T-helper 1 cell treated with Interleukin-12 subunit alpha and Interleukin-12 subunit beta and Interleukin-4 antibody, amounts not matched to agents 30 ng/mL and 1 ng/mL, for 36 hours (primary cell): ENCODE measurements around the gene MED17. TPM values are rescaled to one million over a fixed set of nuclear protein-coding genes. Genes with fewer than 3 reads are reported as not detected.

ENCODE experiments used
- intact Hi-C: fragments of 100-400 bp; cut with micrococcal nuclease; formaldehyde crosslinking; loops from one replicate; pipeline ENCODE4 v1.15.1; 2024
- total RNA-seq: library from RNA; stranded (reverse); gene quantifications from 2 replicates; pipeline ENCODE4 v1.2.3, GENCODE V29; 2022

MED17 gene
- total RNA-seq, 1 donor from 2014 or later, result 49.9 TPM

- intact Hi-C loops, result no loop called here
Observed at GRCh38 chr11:93807980-93808379, 23.9 kb downstream of the MED17 start.

GRCh38 chr11:93813974-93814373 is 29.9 kb downstream of the MED17 start:
- intact Hi-C loops, result no loop called here

GRCh38 chr11:93814966-93815633 is 31.0 kb downstream of the MED17 start:
- intact Hi-C loops, result no loop called here

GRCh38 chr11:93817426-93818348 is 33.6 kb downstream of the MED17 start:
- intact Hi-C loops, result no loop called here

GRCh38 chr11:93819966-93820695 is 36.0 kb downstream of the MED17 start:
- intact Hi-C loops, result no loop called here

- intact Hi-C loops, result no loop called here
Observed at GRCh38 chr11:93820847-93821246, 36.8 kb downstream of the MED17 start.

GRCh38 chr11:93821617-93822016 is 37.5 kb downstream of the MED17 start:
- intact Hi-C loops, result no loop called here

GRCh38 chr11:93822359-93822758 is 38.3 kb downstream of the MED17 start:
- intact Hi-C loops, result no loop called here

GRCh38 chr11:93823210-93823609 is 39.1 kb downstream of the MED17 start:
- intact Hi-C loops, result no loop called here

- intact Hi-C loops, result no loop called here
Observed at GRCh38 chr11:93827363-93827762, 43.3 kb downstream of the MED17 start.

GRCh38 chr11:93829598-93829997 is 45.5 kb downstream of the MED17 start:
- intact Hi-C loops, result no loop called here

- intact Hi-C loops, result no loop called here
Observed at GRCh38 chr11:93831343-93832127, 47.5 kb downstream of the MED17 start.

- intact Hi-C loops, result no loop called here
Observed at GRCh38 chr11:93832780-93833179, 48.7 kb downstream of the MED17 start.

- intact Hi-C loops, result no loop called here
Observed at GRCh38 chr11:93838967-93839366, 54.9 kb downstream of the MED17 start.

- intact Hi-C loops, result no loop called here
Observed at GRCh38 chr11:93840180-93840579, 56.1 kb downstream of the MED17 start.

- intact Hi-C loops, result no loop called here
Observed at GRCh38 chr11:93840981-93841380, 56.9 kb downstream of the MED17 start.

- intact Hi-C loops, result no loop called here
Observed at GRCh38 chr11:93841446-93841845, 57.4 kb downstream of the MED17 start.

- intact Hi-C loops, result no loop called here
Observed at GRCh38 chr11:93842034-93842433, 58.0 kb downstream of the MED17 start.

GRCh38 chr11:93842461-93842860 is 58.4 kb downstream of the MED17 start:
- intact Hi-C loops, result no loop called here

GRCh38 chr11:93843906-93844305 is 59.8 kb downstream of the MED17 start:
- intact Hi-C loops, result no loop called here

GRCh38 chr11:93844568-93844967 is 60.5 kb downstream of the MED17 start:
- intact Hi-C loops, result no loop called here
